HG03521 (cell line): ENCODE measurements around the gene UCK1.
A peak's percentile ranks its signal among the peaks of the same experiment; 100 is the strongest.
"Not testable (repeated sequence)": the region's sequence is repeated elsewhere in the genome, so short reads cannot be mapped to it uniquely, and the experiment has no call there.

Source experiments
- ATAC-seq: cut with Tn5 transposase; IDR thresholded peaks from one replicate; pipeline ENCODE4 v1.9.1; 2021; ENCODE audit warnings: mild to moderate bottlenecking, moderate library complexity; ENCODE audit not compliant: unreplicated experiment

UCK1 gene

DNA sequence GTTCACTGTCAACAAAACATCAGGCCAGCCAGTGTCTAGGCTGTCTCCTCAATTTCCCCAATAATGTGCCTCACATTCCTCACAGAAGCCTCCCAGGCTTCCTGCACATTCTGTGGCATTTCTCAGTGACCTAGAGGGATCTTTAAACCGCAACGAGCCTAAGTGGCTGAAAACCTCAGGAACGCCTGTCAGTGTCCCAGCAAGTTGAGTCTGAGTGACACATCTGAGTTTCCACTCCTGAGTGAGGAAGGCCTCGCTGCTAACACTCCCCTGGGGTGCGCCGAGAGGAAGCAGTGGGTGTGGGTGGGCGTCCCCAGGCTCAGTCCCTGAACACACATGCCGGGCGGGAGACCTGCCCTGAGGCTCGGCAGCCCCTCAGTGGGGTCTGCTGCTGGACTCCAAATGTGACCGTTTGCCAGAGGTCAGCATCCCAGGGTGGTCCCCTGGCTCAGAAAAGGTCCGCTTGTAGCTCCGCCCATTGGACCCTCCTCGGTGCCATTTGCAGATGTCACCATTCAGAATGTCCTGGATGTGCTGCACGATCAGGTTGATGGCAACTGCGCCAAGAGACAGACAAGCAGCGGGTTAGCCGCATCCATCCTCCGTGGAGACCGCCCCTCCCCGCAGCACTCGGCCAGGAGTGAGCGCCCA is 6.3 kb downstream of the UCK1 start:
- ATAC-seq: no peak

DNA sequence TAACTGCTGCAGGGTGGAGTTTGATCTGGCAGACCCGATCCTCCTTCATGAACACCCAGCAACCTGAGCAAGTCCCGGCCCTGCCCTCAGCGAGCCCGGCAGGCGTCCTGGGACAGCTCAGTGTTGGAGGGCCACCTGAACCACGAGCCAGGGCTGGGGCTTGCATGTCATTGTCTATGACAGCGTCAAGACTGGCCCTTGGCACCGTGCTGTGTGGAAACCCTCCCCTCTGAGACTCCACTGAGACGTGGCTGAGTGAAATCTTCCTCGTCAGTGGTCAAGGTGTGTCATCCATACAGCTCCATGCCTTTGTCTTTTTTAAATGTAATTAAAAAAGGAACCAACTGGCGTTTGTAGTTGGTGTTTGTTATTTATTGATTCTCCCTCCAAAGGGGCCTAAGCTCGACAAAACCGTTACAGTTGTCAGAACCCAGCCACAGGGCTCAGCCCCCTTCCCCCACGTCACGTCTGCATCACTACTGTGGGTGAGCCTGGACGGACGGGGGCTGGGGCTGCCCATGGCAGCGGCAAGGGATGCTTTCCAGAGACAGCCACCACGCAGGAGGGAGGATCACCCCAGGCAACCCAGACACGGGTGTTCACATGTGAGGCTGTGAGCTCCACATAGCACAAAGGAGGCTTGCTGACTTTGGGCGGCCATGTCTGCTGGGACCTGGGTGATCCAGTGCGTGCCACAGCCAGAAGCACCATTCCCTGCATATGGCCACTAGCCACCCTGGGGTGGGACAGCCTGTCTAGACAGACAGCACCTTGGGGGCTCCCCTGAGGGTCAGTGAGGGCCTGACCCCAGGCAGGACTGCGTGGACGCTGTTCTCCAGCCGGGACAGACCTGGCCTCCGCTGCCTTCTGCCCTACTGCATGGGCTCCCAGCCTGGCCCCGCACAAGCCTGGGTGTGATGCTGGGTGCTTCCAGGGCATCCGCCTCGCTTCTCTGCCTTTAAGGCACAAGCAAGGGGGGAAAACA is 7.3 kb downstream of the UCK1 start:
- no peak for ATAC-seq

DNA sequence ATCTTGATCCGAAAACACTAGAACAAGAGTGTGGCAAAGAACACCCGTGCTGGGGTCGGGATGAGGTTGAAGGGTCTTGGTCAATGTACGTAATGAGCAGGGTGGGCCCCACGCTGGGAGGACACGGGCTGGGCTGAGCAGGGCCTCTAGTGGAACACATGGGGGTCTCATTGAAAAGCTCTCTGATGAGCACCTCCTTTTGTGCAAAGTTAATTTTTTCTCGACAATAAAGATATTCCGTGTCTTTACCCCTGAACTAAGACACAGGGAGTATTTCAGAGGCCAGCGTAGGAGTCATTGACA is 8.0 kb downstream of the UCK1 start:
- ATAC-seq: no peak

DNA sequence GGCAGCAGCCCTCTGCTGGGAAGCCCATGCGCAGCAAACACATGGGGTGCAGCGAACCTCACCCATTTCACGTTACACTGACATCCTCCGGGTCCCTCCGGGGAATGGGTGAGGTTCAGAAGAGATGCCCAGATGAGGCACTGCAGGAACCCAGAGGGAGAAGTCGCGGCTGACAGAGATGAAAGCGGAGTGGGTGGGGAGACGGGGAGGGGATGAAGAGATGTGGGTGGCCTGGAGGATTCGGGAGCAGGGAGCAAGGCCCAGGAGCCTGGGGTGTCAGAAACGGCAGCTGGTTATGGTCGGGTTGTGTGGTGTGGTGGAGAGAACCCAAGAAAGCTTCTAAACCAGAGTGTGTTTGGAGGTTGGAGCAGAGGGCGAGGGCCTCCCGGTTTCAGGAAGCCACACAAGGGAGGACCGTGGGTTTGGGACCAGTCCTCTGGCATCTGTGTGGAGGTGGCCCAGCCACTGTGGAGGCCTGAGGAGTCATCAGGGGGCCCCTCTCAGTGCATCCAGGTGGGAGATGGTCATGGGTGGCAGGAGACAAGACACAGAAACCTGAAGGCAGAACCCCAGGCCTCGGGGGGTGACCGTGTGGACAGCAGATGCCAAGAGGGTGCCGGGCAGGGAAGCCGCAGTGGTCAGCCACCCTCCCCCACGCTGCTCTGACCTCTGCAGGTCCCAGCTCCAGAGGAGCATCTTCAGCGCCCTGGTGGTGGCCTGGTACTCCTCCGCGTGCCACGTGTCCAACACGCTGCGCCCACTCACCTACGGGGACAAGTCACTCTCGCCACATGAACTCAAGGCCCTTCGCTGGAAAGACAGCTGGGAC is 8.6 kb downstream of the UCK1 start:
- ATAC-seq: no peak

DNA sequence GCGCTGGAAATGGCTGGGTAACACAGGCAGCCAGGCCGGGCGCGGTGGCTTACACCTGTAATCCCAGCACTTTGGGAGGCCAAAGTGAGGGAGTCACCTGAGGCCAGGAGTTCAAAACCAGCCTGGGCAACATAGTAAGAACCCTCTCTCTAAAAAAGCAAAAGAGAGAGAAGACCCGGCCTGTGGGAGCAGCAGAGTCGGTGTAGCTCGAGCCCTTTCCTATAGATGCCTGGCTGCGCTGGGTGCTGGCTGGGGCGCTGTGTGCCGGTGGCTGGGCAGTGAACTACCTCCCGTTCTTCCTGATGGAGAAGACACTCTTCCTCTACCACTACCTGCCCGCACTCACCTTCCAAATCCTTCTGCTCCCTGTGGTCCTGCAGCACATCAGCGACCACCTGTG is 9.2 kb downstream of the UCK1 start:
- ATAC-seq: no peak

DNA sequence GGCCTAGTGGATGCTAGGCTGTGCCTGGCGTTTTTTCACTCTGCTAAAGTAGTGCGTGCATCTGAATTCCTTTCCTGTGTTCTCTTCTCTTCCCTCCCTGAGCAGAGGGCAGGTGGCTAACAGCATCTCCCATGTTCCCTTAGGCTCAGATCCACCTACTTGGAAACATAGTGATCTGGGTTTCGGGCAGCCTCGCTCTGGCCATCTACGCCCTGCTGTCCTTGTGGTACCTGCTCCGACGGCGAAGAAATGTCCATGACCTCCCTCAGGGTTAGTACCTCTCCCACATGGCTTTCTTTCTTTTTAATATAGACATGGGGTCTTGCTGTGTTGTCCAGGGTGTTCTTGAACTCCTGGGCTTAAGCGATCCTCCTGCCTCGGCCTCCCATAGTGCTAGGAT is 9.9 kb downstream of the UCK1 start:
- ATAC-seq: no peak

DNA sequence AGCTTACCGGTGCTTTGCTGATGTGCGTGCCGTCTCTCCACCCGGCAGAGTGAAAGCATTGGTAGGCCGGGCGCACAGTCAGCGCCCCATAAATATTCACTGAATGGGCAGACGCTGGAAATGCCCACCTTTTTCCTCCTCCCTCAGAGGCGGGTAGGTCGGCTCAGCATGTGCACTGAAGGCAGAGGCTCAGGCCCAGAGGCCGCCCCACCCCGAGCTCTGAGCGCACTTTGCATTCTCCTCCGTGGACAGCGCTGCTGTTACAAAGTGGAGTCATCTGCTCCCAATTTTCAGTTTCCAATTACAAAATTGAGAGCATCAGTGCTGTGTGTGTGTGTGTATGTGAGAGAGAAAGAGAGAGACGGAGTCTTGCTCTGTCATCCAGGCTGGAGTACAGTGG is 10.6 kb downstream of the UCK1 start:
- ATAC-seq: no peak

DNA sequence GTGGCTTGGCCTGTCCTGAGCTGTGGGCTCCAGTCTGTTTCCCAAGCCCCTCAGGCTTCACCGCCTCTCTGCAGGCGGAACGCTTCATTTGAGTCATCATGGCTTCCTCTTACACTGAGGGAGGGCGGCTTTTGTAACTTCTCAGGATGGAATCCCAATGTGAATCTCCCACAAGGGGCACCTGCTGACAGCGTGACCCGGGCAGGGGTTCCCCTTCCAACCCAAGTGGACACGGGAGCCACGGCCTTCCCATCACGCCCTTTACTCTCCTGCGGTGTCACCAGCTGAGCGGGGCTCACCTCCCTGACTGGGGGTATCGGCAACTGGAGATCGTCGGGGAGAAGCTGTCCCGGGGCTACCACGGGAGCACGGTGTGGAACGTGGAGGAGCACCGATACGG is 12.5 kb downstream of the UCK1 start:
- no peak for ATAC-seq

DNA sequence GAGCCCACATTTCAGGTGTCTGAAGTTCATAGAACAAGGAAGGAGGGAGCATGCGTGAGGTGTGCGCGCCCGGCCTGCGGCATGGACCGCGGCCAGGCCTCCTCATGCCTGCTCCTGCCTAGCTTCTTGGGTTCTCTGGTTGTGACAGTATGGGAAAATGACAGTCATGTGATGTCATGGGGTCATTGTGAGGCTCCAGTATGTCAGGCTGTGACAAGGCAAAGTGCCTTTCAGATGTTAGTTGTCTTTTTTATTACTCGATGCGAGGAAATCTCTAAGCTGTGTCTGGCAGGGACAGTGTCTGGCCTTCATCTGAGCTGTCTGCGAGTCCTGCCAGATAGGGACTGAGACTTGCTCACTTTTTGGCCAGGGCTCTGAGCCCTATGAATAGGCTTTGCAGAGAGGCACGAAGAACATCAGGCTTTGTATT is 13.3 kb downstream of the UCK1 start:
- ATAC-seq: no peak

DNA sequence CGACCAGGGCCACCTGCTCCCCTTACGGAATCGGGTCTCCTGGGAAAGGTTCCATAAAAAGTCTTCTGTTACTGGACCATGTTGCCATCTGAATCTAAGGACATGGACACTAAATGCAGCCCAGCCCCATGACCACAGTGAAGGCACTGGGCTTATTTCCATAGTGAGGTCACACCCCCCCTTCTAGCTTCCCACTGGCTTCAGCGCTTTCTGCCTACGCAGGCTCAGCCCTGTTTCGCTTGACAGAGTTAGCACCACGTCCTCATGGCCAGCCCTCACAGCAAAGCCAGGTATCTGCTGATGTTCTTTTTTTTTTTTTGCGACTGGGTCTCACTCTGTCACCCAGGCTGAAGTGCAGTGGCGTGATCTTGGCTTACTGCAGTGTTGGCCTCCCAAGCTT is 14.1 kb downstream of the UCK1 start:
- no peak for ATAC-seq

DNA sequence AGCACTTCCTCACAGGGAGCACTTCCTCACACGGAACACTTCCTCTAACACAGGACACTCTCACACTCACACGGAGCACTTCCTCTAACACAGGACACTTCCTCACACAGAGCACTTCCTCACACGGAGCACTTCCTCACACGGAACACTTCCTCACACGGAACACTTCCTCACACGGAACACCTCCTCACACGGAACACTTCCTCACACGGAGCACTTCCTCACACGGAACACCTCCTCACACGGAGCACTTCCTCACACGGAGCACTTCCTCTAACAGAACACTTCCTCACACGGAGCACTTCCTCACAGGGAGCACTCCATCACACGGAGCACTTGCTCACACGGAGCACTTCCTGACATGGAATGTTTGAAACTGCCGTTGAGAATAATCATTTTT is 15.0 kb downstream of the UCK1 start:
- ATAC-seq: no peak

DNA sequence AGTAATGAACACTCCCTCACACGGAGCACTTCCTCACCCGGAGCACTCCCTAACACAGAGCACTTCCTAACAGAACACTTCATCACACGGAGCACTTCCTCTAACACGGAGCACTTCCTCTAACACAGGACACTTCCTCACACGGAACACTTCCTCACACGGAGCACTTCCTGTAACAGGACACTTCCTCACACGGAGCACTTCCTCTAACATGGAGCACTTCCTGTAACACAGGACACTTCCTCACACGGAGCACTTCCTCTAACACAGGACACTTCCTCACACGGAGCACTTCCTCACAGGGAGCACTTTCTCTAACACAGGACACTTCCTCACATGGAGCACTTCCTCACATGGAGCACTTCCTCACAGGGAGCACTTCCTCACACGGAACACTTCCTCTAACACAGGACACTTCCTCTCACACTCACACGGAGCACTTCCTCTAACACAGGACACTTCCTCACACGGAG is 15.5 kb downstream of the UCK1 start:
- not testable (repeated sequence) for ATAC-seq

DNA sequence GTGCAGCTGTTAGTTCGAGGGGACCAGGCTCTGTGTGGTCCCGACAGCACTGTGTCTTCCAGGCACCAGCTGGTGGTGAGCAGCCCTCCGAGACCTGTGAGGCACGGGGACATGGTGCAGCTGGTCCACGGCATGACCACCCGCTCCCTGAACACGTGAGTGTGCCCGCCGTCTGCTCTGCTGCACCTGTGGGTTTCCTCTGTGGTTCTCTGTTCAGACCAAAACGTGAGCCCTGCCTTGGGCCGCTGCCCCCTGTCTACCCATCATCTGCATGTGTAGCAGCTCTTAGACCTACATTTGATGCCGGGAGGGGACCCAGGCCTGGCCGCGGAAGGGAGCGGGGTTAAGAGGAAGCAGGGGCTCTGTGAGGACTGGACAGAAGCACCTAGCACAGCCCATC is 17.9 kb downstream of the UCK1 start:
- no peak for ATAC-seq

DNA sequence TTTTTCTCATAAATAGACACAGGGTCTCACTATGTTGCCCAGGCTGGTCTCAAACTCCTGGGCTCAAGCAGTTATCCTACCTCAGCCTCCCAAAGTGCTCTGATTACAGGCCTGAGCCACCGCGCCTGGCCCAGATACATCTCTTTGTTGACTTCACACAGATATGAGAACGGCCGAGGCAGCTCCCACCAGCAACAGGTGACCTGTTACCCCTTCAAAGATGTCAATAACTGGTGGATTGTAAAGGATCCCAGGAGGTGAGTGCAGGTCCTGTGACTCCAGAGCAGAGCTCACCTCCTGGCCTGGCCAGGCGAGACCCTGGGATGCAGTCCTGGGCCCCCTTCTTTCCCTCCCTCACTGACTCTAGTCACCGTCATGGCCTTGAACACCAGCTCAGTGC is 19.2 kb downstream of the UCK1 start:
- no peak for ATAC-seq

DNA sequence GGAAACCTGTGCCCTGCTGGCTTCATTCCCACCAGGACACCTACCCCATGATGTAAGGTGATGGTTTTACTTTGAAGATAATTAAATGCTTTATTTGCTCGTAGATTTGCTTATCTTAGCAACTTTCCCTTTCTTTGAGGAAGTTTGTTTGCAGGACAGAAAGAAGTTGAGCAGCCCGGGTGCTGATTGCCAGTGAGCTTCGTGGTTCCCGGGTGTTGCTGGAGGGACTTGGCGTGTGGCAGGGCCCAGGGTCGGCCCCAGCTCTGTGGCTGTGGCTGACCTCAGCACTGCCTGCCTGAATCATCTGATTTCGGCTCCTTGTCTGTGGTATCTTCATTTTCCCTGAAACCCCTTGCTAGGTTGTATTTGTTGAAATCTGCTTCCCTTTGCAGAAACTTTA is 19.6 kb downstream of the UCK1 start:
- ATAC-seq: no peak

DNA sequence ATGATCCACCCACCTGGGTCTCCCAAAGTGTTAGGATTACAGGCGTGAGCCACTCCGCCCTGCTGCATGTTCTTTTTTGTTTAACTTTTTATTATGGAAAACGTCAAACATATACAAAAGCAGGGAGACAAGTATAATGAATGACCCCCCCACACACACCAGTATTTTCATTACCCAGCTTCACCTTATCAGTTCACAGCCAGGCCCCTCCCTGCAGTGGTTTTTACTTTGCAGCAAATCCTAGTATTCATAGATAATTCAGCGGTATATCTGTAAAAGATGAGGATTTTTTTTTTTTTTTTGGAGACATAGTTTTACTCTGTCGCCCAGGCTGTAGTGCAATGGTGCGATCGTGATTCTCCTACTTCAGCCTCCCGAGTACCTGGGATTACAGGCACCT is 26.1 kb downstream of the UCK1 start:
- no peak for ATAC-seq

DNA sequence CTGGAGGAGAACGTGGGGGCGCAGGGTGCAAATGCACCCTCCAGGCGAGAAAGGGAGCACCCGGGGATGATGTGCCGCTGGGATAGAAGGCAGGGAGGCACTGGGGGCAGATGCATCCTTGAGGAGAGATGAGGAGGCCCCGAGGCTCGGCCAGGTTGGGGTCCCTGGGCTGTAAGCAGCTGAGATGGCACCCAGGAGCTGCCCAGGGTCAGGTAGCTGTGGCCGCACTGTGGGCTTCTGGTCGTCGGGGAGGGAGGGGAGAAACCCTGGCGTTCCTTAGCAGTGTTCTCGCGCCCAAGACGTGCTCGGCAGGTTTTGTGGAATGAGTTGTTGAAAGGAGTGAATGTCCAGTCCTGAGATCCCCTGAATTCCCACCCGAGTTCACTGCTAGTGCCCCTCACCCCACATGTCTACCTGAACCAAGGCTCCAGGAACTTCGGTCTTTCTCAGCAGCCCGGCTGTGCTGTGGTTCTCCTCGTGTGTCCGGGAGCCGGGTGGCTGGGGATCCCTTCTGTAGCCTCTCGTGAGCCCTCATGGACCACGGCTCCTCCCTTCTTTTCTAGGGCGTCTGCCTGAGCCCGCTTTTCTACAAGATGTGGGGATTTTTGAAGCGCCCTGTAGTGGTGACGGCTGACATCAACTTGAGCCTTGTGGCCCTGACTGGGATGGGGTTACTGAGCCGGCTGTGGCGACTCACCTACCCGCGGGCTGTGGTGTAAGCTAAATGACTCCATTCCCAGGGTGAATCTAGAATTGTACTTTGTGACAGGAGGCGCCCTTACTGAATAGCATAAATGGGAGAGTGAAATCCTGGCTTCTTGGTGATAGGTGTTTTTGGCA is 27.2 kb downstream of the UCK1 start:
- no peak for ATAC-seq

DNA sequence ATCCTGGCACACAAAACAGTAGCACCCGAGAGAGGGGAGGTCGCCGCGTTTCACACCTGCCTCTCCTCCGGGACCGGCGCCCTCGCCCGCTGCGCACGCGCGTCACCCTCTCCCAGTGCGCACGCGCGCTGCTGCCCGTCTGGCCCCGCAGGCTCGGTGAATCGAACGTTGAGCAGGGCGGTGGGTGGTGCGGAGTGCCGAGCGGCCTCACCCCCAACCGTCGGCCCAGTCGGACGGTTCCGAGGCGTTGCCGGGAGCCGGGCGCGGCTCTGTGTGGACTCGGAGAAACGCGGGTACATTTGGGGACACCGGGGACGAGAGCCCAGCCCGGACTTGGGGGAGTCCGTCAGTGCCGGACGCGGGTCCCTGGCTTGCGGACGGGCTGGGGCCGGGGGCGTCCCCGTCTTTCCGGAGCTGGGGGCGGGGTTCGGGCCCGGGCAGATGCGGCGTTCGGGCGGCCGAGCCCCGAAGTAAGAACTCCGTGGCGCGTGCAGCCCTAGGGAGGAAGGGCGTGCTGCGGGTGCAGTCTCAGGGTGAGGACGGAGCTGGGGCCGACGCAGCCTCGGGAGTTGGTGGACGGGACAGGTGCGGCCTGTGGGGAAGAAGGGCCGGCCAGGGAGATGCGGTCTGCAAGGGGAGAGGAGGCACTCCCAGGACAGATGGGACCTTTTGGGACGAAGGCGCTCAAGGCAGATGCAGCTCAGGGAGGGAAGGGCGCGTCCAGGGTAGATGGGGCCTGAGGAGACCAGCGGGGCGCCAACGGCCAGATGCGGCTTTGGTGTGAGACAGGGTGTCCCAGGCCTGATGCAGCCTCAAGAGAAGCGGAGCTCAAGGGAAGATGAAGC is 28.1 kb downstream of the UCK1 start, which contains the start of gene POMT1:
POMT1 (plus strand) TSS at position 138 of the 845 bp plus-strand sequence. CDS start 1,301 bp downstream, outside the sequence.
- ATAC-seq: peak; percentile 79

DNA sequence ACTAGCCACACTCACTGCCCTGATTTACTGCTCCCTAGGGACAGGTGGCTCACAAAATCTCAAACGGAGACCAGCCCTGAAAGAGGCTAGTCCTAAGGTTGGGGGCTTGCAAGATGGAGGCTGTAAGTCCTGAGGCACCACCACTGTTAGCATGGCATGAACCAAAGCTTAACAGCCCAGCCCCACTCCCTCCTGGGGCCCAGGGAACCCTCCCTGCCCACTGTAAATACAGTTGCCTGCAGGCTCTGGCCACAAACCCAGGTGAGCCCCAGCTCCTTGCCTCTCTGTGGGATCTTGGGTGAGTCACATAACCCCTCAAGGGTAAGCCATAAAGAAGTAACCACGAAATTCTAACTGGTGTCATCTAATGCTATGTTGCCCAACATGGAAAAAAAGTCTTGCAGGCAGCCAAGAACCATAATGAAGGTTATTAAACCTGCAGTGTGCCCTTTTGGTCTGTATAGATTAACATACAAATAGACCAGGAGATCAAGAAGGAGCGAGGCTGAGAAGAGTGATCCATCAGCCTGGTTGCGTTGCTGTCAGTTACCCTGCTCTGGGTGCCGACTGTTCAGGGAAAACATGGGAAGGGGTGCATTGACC is 30.0 kb downstream of the UCK1 start:
- no peak for ATAC-seq
